Transverse colon (tissue), 4 donors: ENCODE data around the gene CERK. TPM values are rescaled to one million over a fixed set of nuclear protein-coding genes. Genes with fewer than 3 reads are reported as not detected.
"Not testable (repeated sequence)": the region's sequence is repeated elsewhere in the genome, so short reads cannot be mapped to it uniquely, and the experiment has no call there.

Experiments
- DNase-seq: peaks from one replicate; pipeline ENCODE4 v3.0.0-alpha.2; 2019
- H3K27ac ChIP-seq, 4 donors: fragments of 200-600 bp; sonication (generic); 2 replicates each; pipeline ENCODE4 v1.5.1; 2016 to 2018; ENCODE audit warnings: inconsistent platforms in 4 of 4
- H3K27me3 ChIP-seq: fragments of 200-600 bp; sonication (generic); 2 replicates; pipeline ENCODE4 v1.5.1; 2017; ENCODE audit warnings: inconsistent platforms
- H3K36me3 ChIP-seq, 4 donors: fragments of 200-600 bp; sonication (generic); 2 replicates each; pipeline ENCODE4 v1.5.1; 2017 to 2019; ENCODE audit warnings: inconsistent platforms in 4 of 4
- H3K4me1 ChIP-seq, 4 donors: fragments of 200-600 bp; sonication (generic); 2 replicates each; pipeline ENCODE4 v1.5.1; 2017 to 2020; ENCODE audit warnings: inconsistent platforms in 4 of 4
- H3K4me3 ChIP-seq, 4 donors: fragments of 200-600 bp; sonication (generic); 1 replicate in 1 of 4; 2 replicates in 3 of 4; pipeline versions ENCODE4 v1.5.1 to v1.6.1; 2017 to 2019; ENCODE audit warnings: inconsistent platforms in 4 of 4
- H3K9me3 ChIP-seq, 2 donors: fragments of 200-600 bp; sonication (generic); 2 replicates each; pipeline ENCODE4 v1.5.1; 2017 to 2019; ENCODE audit warnings: inconsistent platforms in 2 of 2
- CTCF ChIP-seq, 5 experiments: fragments of 200-600 bp in 3 of 5; fragments of 450-650 bp in 2 of 5; sonication (generic) in 3 of 5; IDR thresholded peaks; 1 replicate in 2 of 5; 2 replicates in 3 of 5; pipeline ENCODE4 v1.5.1; 2016 to 2017; ENCODE audit warnings: antibody characterized with exemption in 5 of 5, inconsistent platforms in 3 of 5, mild to moderate bottlenecking in 2 of 5, moderate library complexity in 1 of 5
- EP300 ChIP-seq: sonication (generic); formaldehyde crosslinking; IDR thresholded peaks from one replicate; pipeline ENCODE4 v1.6.1; 2017; ENCODE audit warnings: antibody characterized with exemption, low read depth
- POLR2A ChIP-seq: fragments of 450-650 bp; IDR thresholded peaks from one replicate; pipeline ENCODE4 v1.6.1; 2016; ENCODE audit warnings: antibody characterized with exemption, mild to moderate bottlenecking, moderate library complexity
- POLR2AphosphoS5 ChIP-seq, 3 donors: sonication (generic); formaldehyde crosslinking; IDR thresholded peaks; one replicate each; pipeline ENCODE4 v1.6.1; 2016; ENCODE audit warnings: antibody characterized with exemption in 3 of 3
- WGBS, 2 donors: methylation state at CpG; one replicate each; pipeline ENCODE4 v1.1.5; 2018; ENCODE audit warnings: low coverage in 1 of 2; 5-methylcytosine and 5-hydroxymethylcytosine counted together
- in situ Hi-C, 4 donors: fragments of 200-750 bp; cut with MboI; loops; one replicate each; pipeline versions ENCODE4 v1.15.0 to v1.15.1; 2017; ENCODE audit warnings: low sequenced_read_pairs in 3 of 4, low pct_ligation_motif_present in 1 of 4, low pct_unique_long_range_greater_than_20kb in 1 of 4
- intact Hi-C: fragments of 100-400 bp; cut with DNase I; formaldehyde crosslinking; loops from one replicate; pipeline ENCODE4 v1.15.1; 2023; ENCODE audit warnings: low total_unique reads
- total RNA-seq, 4 donors: library from RNA; depleted of rRNA; stranded (reverse); fragments of >200 nt; gene quantifications; one replicate each; pipeline ENCODE4 v1.1.0, GENCODE V29; 2016

Gene CERK
- total RNA-seq, 4 donors from 2014 or later, result 13.7 to 72.2 (median 63.5) TPM

GRCh38 chr22:46734830-46735453 lies 3.1 kb downstream of the CERK start:
- Histone ChIP-seq H3K27me3 (no peaks in the 10 kb centered on the region), H3K4me1 (peaks cover 44 to 87% (median 74%) of the 10 kb centered on the region in 4 donors), H3K36me3 (no peaks in the 10 kb centered on the region), H3K4me3 (no peak overlapping the region), H3K27ac (peak overlapping the region; percentile 92 to 95 (median 94)), H3K9me3 (no peaks in the 10 kb centered on the region)
- WGBS, 2 donors, result 10 to 21% methylated on average over 2 to 12 of the region's 12 CpGs
- DNase-seq, result peak; percentile 72
- no peak for TF ChIP-seq EP300
- no peak for TF ChIP-seq CTCF (IDR thresholded peaks at IDR 0.05)
- TF ChIP-seq POLR2A, result no peak
- TF ChIP-seq POLR2AphosphoS5 (IDR thresholded peaks at IDR 0.05), result peak in 2 of 3 donors; percentile 15 to 35
- in situ Hi-C loops, result loop anchor here in 1 of 4 donors (25.0 kb wide), 1 partner anchor 173 kb away; no protein-coding TSS in a partner anchor
- intact Hi-C loops, result no loop called here

- H3K36me3 ChIP-seq, DNase-seq, intact Hi-C loops, H3K9me3 ChIP-seq, H3K27me3 ChIP-seq, H3K4me3 ChIP-seq: not testable (repeated sequence)
- 23 to 41% methylated on average over 6 to 12 of the region's 12 CpGs for WGBS, 2 donors
- in situ Hi-C loops, result loop anchor here in 1 of 4 donors (25.0 kb wide), 1 partner anchor 172 kb away; no protein-coding TSS in a partner anchor
- TF ChIP-seq POLR2AphosphoS5 (IDR thresholded peaks at IDR 0.05), result peak; percentile 77 to 95 (median 83)
- Histone ChIP-seq H3K4me1 (peaks cover 38 to 84% (median 69%) of the 10 kb centered on the region in 4 donors), H3K27ac (peak overlapping the region; percentile 92 to 95 (median 94))
Observed at GRCh38 chr22:46734213-46734722, 3.8 kb downstream of the CERK start.

- TF ChIP-seq POLR2AphosphoS5 (IDR thresholded peaks at IDR 0.05), result no peak
- no peak for TF ChIP-seq EP300
- no peak for TF ChIP-seq CTCF (IDR thresholded peaks at IDR 0.05)
- TF ChIP-seq POLR2A, result no peak
- in situ Hi-C loops, result loop anchor here in 1 of 4 donors (25.0 kb wide), 1 partner anchor 170 kb away; no protein-coding TSS in a partner anchor
- no peak overlapping the region for H3K27ac ChIP-seq
- WGBS, 2 donors, result 70 to 81% methylated on average over 7 of the region's 7 CpGs
- peaks cover 33 to 91% (median 61%) of the 10 kb centered on the region in 4 donors for H3K4me1 ChIP-seq
- intact Hi-C loops, result no loop called here
- H3K9me3 ChIP-seq, result no peaks in the 10 kb centered on the region
- no peak for DNase-seq
- no peaks in the 10 kb centered on the region for H3K27me3 ChIP-seq
- no peak overlapping the region for H3K4me3 ChIP-seq
- H3K36me3 ChIP-seq, result no peaks in the 10 kb centered on the region
Observed at GRCh38 chr22:46732513-46732912, 5.5 kb downstream of the CERK start.

- intact Hi-C loops, result no loop called here
- no peak for DNase-seq
- H3K36me3 ChIP-seq, result no peaks in the 10 kb centered on the region
- WGBS, 2 donors, result 85 to 93% methylated on average over 4 to 14 of the region's 14 CpGs
- H3K4me3 ChIP-seq, result no peak overlapping the region
- no peaks in the 10 kb centered on the region for H3K27me3 ChIP-seq
- peaks cover 33 to 93% (median 60%) of the 10 kb centered on the region in 4 donors for H3K4me1 ChIP-seq
- H3K27ac ChIP-seq, result peak overlapping the region; percentile 32 to 68 (median 61)
- TF ChIP-seq POLR2A, result no peak
- no peak for TF ChIP-seq EP300
- TF ChIP-seq POLR2AphosphoS5 (IDR thresholded peaks at IDR 0.05), result no peak
- TF ChIP-seq CTCF (IDR thresholded peaks at IDR 0.05), result no peak
- no peaks in the 10 kb centered on the region for H3K9me3 ChIP-seq
- in situ Hi-C loops, result loop anchor here in 1 of 4 donors (25.0 kb wide), 1 partner anchor 170 kb away; no protein-coding TSS in a partner anchor
Observed at GRCh38 chr22:46732041-46732379, 6.0 kb downstream of the CERK start.
